ENCODE measurements around the gene ZNF628.

Gene ZNF628

GRCh38 chr19:55476100-55476775 is at the start of gene ZNF628:
ZNF628 (plus strand) TSS chr19:55476617; CDS start chr19:55479911, 3,294 bp downstream.
- Histone ChIP-seq H3K9ac (peak within 1 kb of the TSS; percentile 29), H3K27ac (peak within 1 kb of the TSS; percentile 94), H3K4me2 (ENCODE audit: low read length) (peak within 1 kb of the TSS; percentile 99), H2AFZ (peak within 1 kb of the TSS; percentile 99), H3K4me1 (peaks cover 23% of the 10 kb centered on the region), H3K79me2 (peaks cover 15% of the 10 kb centered on the region), H3K9me3 (ENCODE audit: control insufficient read depth, low read length) (no peaks in the 10 kb centered on the region), H3K4me3 (ENCODE audit: low read depth, low read length) (peak within 1 kb of the TSS; percentile 96), H3K27me3 (ENCODE audit: control insufficient read depth, insufficient read depth, low read length) (no peaks in the 10 kb centered on the region), H3K36me3 (ENCODE audit: control insufficient read depth, insufficient read depth, low read length) (no peaks in the 10 kb centered on the region)
- TF ChIP-seq CTCF (IDR thresholded peaks at IDR 0.05), result no peak

- Histone ChIP-seq H3K9me3 (ENCODE audit: control insufficient read depth, low read length) (no peaks in the 10 kb centered on the region), H3K27me3 (ENCODE audit: control insufficient read depth, insufficient read depth, low read length) (peaks cover 8% of the 10 kb centered on the region)
- no peak for TF ChIP-seq CTCF (IDR thresholded peaks at IDR 0.05)
Measured at GRCh38 chr19:55431183-55431582, 45.2 kb upstream of the ZNF628 start.

GRCh38 chr19:55432241-55432959 is 44.0 kb upstream of the ZNF628 start:
- no peaks in the 10 kb centered on the region for H3K9me3 ChIP-seq (ENCODE audit: control insufficient read depth, low read length)
- H3K36me3 ChIP-seq (ENCODE audit: control insufficient read depth, insufficient read depth, low read length), result no peaks in the 10 kb centered on the region
- no peak overlapping the region for H3K4me2 ChIP-seq (ENCODE audit: low read length)
- no peak for TF ChIP-seq CTCF (IDR thresholded peaks at IDR 0.05)
- H2AFZ ChIP-seq, result no peak overlapping the region
- no peak overlapping the region for H3K4me3 ChIP-seq (ENCODE audit: low read depth, low read length)
- H3K9ac ChIP-seq, result no peak overlapping the region
- no peaks in the 10 kb centered on the region for H3K4me1 ChIP-seq
- peaks cover 8% of the 10 kb centered on the region for H3K27me3 ChIP-seq (ENCODE audit: control insufficient read depth, insufficient read depth, low read length)
- H3K79me2 ChIP-seq, result no peaks in the 10 kb centered on the region
- no peak overlapping the region for H3K27ac ChIP-seq

More at GRCh38 chr19:55431183-55431582, 45.2 kb upstream of the ZNF628 start:
- H3K27ac ChIP-seq, result no peak overlapping the region
- H3K36me3 ChIP-seq (ENCODE audit: control insufficient read depth, insufficient read depth, low read length), result no peaks in the 10 kb centered on the region
- H2AFZ ChIP-seq, result no peak overlapping the region
- no peaks in the 10 kb centered on the region for H3K79me2 ChIP-seq
- H3K4me3 ChIP-seq (ENCODE audit: low read depth, low read length), result no peak overlapping the region
- no peak overlapping the region for H3K4me2 ChIP-seq (ENCODE audit: low read length)
- H3K9ac ChIP-seq, result no peak overlapping the region
- H3K4me1 ChIP-seq, result no peaks in the 10 kb centered on the region

GRCh38 chr19:55433292-55433691 is 43.1 kb upstream of the ZNF628 start:
- Histone ChIP-seq H3K79me2 (no peaks in the 10 kb centered on the region), H2AFZ (peak overlapping the region; percentile 50), H3K27ac (no peak overlapping the region), H3K9me3 (ENCODE audit: control insufficient read depth, low read length) (no peaks in the 10 kb centered on the region), H3K4me3 (ENCODE audit: low read depth, low read length) (no peak overlapping the region), H3K9ac (no peak overlapping the region), H3K36me3 (ENCODE audit: control insufficient read depth, insufficient read depth, low read length) (no peaks in the 10 kb centered on the region), H3K27me3 (ENCODE audit: control insufficient read depth, insufficient read depth, low read length) (peaks cover 12% of the 10 kb centered on the region), H3K4me2 (ENCODE audit: low read length) (no peak overlapping the region), H3K4me1 (no peaks in the 10 kb centered on the region)
- TF ChIP-seq CTCF (IDR thresholded peaks at IDR 0.05), result no peak
